Activated naive CD8-positive, alpha-beta T cell treated with anti-CD3 and anti-CD28 coated beads, Interleukin-2, amount 50 U/mL, for 16 hours (primary cell): Measurements from ENCODE around the gene KLHL18.
"Not testable (repeated sequence)": the region's sequence is repeated elsewhere in the genome, so short reads cannot be mapped to it uniquely, and the experiment has no call there.

Source experiments
- DNase-seq: peaks from one replicate; pipeline ENCODE4 v3.0.0-alpha.2; 2020; ENCODE audit warnings: low read depth, low spot score

The KLHL18 gene

GRCh38 chr3:47282424-47283192, at the start of gene KLHL18, which contains the start of gene KIF9:
Gene KLHL18 (plus strand): TSS chr3:47282944. CDS start chr3:47282966, 22 bp downstream.
Gene KIF9 (minus strand): TSS chr3:47282799. CDS start chr3:47277374, 5,425 bp downstream.
- peak; percentile 91 for DNase-seq

- no peak for DNase-seq
Observed at GRCh38 chr3:47238017-47238416, 44.7 kb upstream of the KLHL18 start.

- DNase-seq = no peak
Observed at GRCh38 chr3:47239929-47240328, 42.8 kb upstream of the KLHL18 start.

GRCh38 chr3:47243419-47244147, 39.2 kb upstream of the KLHL18 start:
- no peak for DNase-seq

- no peak for DNase-seq
Observed at GRCh38 chr3:47244531-47245100, 38.1 kb upstream of the KLHL18 start.

- DNase-seq = no peak
Observed at GRCh38 chr3:47245271-47245670, 37.5 kb upstream of the KLHL18 start.

GRCh38 chr3:47247131-47248064, 35.3 kb upstream of the KLHL18 start:
- no peak for DNase-seq

- no peak for DNase-seq
Observed at GRCh38 chr3:47250309-47251060, 32.3 kb upstream of the KLHL18 start.

GRCh38 chr3:47251085-47251484, 31.7 kb upstream of the KLHL18 start:
- DNase-seq = not testable (repeated sequence)

- DNase-seq = no peak
Observed at GRCh38 chr3:47251689-47252088, 31.1 kb upstream of the KLHL18 start.

- not testable (repeated sequence) for DNase-seq
Observed at GRCh38 chr3:47256331-47256730, 26.4 kb upstream of the KLHL18 start.

GRCh38 chr3:47259114-47259513, 23.6 kb upstream of the KLHL18 start:
- no peak for DNase-seq

- DNase-seq = no peak
Observed at GRCh38 chr3:47260605-47261004, 22.1 kb upstream of the KLHL18 start.

GRCh38 chr3:47261301-47261700, 21.4 kb upstream of the KLHL18 start:
- DNase-seq = no peak

GRCh38 chr3:47265008-47265407, 17.7 kb upstream of the KLHL18 start:
- DNase-seq = no peak

- no peak for DNase-seq
Observed at GRCh38 chr3:47265725-47266428, 16.9 kb upstream of the KLHL18 start.

- DNase-seq = no peak
Observed at GRCh38 chr3:47266709-47267489, 15.8 kb upstream of the KLHL18 start.

GRCh38 chr3:47267490-47267824, 15.3 kb upstream of the KLHL18 start:
- no peak for DNase-seq

- DNase-seq = no peak
Observed at GRCh38 chr3:47270526-47270925, 12.2 kb upstream of the KLHL18 start.
